ENCODE measurements around the gene ERP44. TPM values are rescaled to one million over a fixed set of nuclear protein-coding genes. Genes with fewer than 3 reads are reported as not detected.
"Not testable (repeated sequence)": the region's sequence is repeated elsewhere in the genome, so short reads cannot be mapped to it uniquely, and the experiment has no call there.

Gene ERP44
- total RNA-seq, 1 donor from 2014 or later: 21.3 TPM

DNA sequence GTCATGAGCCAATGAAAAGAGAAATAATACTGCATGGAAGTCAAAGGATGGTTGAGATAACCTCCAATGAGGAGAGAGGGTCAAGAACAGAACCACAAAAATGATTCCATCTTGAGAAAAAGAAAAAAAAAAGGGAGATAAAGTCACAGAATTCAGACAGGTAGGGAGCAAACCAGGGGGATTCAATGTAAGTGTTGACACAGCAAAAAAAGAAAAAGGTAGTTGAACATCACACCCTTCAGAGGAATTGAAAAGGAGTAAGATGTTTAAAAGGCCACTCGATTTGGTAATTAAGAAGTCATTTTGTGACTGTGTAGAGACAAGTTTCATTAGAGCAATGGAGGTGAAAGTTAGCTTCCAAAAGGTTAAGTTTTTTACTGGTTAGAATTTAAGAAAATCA lies 79.3 kb downstream of the ERP44 start:
- DNase-seq (ENCODE audit: low spot score): no peak

- DNase-seq (ENCODE audit: low spot score): no peak
These were observed 84.0 kb downstream of the ERP44 start for GRCh38 chr9:100014846-100015245.

DNA sequence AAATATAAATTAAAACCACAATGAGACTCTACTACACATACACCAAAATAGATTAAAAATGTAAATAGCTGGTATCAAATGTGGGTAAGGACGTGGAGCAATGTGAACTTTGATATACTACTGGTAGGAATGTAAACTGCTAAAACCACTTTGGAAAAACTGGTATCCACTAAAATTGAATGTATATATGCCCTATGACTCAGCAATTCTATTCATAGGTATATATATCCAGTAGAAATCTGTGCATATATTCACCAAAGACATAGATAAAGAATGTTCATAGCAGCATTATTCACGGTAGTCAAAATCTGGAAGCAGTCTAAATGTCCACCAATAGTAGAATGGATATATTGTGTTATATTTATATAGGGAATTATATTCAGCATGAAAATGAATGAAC lies 85.2 kb downstream of the ERP44 start:
- DNase-seq (ENCODE audit: low spot score): no peak

DNA sequence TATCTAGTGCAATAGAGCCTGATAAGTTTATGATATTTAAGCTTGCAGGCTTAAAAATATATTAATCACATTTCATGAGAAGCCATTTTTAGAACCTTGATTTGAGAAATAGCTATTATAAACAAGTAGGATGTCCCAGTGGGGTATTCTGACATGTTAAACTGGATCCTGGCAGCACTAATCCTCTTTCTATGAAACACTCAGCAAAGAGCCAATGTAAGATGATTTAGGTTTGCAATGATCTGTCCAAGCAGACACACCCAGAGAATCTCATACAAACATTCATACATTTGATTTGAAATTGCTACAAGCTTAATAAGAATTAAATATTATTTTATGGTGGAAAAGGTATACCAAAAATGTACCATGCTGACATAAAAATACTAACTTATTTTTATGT lies 86.5 kb downstream of the ERP44 start:
- DNase-seq (ENCODE audit: low spot score): no peak

DNA sequence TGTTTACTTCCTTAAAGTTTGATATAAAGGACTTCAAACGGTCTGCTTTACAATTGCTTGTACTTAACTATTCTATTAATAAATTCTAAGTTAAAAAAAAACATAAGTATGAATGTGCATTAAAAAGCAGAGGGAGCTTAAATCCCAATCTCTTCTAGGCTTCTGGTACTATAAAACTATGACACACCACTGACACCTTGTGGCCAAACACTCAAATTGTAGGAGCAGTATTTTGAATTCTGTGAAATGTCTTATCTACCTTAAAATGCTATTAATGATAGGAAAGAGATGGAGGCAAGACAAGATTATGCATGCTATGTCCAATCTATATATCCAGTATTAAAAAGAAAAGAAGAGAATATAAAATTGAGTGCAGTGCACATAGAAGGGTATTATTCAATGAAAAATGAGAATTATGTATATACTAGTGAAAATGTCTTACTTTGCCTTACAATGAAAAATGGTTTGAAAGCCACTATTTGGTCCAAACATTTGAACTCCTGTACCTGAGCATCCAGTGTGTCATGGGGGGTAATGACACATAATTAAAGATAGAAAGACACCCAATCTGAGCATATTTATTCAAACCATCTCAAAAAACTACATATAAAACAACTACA lies 87.6 kb downstream of the ERP44 start:
- no peak for DNase-seq (ENCODE audit: low spot score)

DNA sequence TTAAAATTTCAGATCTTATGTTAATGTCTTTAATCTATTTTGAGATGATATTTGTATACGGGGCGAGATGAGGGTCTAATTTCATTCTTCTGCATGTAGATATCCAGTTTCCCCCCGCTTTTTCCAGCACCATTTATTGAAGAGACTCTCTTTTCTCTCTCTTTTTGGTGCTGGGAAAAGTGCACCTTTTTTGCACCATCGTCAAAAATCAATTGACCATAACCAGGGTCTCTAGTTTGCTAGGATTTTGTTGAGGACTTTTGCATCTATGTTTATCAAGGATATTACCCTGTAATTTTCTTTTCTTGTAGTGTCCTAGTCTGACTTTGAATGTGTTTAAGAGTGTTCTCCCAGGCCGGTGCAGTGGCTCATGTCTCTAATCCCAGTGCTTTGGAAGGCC lies 99.0 kb downstream of the ERP44 start:
- no peak for DNase-seq (ENCODE audit: low spot score)

GRCh38 chr9:99998866-99999265 lies 99.9 kb downstream of the ERP44 start:
- no peak for DNase-seq (ENCODE audit: low spot score)

- no peak for DNase-seq (ENCODE audit: low spot score)
These were observed 100.5 kb downstream of the ERP44 start for GRCh38 chr9:99998266-99998665.

- not testable (repeated sequence) for DNase-seq (ENCODE audit: low spot score)
These were observed 108.3 kb downstream of the ERP44 start for GRCh38 chr9:99990508-99990907.

DNA sequence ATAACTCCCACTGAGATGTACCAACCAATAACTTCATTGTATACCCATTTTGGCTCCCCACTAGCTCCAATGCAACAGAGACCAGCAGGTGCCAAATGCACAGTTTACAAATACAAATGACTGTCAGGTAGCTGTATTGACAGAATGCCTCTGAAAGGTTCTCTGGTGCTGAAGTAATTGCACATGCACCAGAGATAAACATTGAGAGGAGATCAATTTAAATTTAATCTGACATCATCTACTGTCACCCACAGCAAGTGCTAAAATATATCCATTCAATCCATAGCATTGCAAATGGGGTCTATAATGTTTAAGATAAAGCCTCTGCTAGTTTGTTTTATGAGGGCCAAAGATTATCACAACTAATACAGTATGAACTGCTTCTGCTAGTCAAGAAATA lies 112.2 kb downstream of the ERP44 start:
- no peak for DNase-seq (ENCODE audit: low spot score)

GRCh38 chr9:99980598-99980997 lies 118.2 kb downstream of the ERP44 start:
- no peak for DNase-seq (ENCODE audit: low spot score)

- no peak for DNase-seq (ENCODE audit: low spot score)
These were observed 120.6 kb downstream of the ERP44 start for GRCh38 chr9:99978221-99978620.

- DNase-seq (ENCODE audit: low spot score): no peak
These were observed 121.6 kb downstream of the ERP44 start for GRCh38 chr9:99977033-99977792.

GRCh38 chr9:99973455-99973854 lies 125.3 kb downstream of the ERP44 start:
- no peak for DNase-seq (ENCODE audit: low spot score)

GRCh38 chr9:99971410-99971809 lies 127.4 kb downstream of the ERP44 start:
- DNase-seq (ENCODE audit: low spot score): no peak

DNA sequence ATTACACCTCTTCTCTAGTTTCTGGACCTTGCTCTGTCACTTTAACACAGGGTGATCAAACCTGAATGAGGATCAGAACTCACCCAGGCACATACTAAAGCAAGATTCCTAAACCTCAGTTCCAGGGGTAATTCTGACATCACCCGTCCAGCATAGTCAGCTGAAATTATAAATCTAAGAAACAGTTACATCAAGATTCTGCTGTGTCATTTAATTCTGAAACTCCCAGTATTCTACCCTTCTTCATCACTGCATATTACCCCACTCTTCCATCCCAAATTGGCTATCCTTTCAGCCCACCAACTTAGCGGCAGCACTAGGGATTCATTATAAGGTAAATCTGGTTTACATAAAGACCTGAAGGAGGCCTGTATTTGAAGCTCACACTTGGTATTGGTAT lies 128.3 kb downstream of the ERP44 start:
- DNase-seq (ENCODE audit: low spot score): no peak

- DNase-seq (ENCODE audit: low spot score): no peak
These were observed 131.3 kb downstream of the ERP44 start for GRCh38 chr9:99967457-99967856.

- DNase-seq (ENCODE audit: low spot score): no peak
These were observed 132.1 kb downstream of the ERP44 start for GRCh38 chr9:99966716-99967115.

DNA sequence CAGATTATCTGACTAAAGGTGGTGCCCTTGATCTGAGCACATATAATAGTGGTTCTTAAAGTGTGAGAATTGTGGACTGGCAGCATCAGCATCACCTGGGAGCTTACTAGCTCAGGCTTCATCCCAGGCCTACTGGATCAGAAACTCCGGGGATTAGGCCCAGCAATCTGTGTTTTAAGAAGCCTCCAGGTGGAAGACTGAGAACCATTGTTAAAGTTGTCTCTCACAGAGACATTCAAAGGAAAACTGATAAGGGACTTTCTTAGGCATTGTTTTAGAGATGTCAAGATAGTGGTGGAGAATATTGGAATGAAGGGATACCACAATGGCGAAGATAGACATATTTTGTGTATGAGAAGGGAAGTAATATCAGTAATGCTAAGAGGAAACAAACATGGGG lies 132.8 kb downstream of the ERP44 start:
- DNase-seq (ENCODE audit: low spot score): no peak

- no peak for DNase-seq (ENCODE audit: low spot score)
These were observed 134.5 kb downstream of the ERP44 start for GRCh38 chr9:99964336-99964735.

GRCh38 chr9:99962680-99963261 lies 136.0 kb downstream of the ERP44 start:
- no peak for DNase-seq (ENCODE audit: low spot score)

DNA sequence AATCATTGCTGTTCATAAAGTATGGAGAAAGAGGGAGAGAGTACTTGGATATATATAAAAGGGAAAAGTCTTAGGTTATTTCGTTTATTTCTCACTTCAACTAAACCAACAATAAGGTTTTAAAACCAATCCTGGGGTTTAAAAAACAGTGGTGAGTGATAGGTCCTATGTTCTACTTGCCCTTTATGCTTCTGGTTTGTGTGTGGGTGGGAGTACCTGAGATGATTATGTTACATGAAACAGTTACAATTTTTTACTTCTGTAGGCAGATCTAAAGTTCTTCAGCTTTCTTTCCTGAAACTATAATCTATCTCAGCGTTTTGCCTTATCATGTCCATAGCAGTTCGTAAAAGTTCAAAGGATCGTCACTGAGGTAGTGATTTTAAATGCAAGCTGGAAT lies 143.2 kb downstream of the ERP44 start:
- DNase-seq (ENCODE audit: low spot score): no peak

DNA sequence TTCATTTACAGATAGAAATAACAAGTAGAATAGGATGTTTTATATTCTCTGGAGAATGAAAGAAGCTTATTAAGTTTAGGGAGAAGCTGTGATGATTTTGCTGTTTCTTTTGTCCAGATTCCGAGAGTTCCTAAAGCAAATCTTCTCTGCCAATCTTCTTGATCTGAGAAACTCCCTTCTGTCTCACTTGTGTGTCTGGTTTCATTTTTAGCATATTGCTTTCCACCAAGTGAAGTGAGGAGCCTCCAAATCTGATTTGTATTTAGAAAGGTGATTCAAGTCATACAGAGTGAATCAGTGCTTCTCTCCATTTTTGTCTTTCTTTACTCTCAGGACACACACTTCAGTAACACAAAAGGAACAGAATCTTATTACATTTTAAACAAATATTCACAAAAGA lies 144.0 kb downstream of the ERP44 start:
- DNase-seq (ENCODE audit: low spot score): no peak

All from mesenteric fat pad (tissue), 1 donor.